ENCODE results near the gene CD82.

CD82 gene

DNA sequence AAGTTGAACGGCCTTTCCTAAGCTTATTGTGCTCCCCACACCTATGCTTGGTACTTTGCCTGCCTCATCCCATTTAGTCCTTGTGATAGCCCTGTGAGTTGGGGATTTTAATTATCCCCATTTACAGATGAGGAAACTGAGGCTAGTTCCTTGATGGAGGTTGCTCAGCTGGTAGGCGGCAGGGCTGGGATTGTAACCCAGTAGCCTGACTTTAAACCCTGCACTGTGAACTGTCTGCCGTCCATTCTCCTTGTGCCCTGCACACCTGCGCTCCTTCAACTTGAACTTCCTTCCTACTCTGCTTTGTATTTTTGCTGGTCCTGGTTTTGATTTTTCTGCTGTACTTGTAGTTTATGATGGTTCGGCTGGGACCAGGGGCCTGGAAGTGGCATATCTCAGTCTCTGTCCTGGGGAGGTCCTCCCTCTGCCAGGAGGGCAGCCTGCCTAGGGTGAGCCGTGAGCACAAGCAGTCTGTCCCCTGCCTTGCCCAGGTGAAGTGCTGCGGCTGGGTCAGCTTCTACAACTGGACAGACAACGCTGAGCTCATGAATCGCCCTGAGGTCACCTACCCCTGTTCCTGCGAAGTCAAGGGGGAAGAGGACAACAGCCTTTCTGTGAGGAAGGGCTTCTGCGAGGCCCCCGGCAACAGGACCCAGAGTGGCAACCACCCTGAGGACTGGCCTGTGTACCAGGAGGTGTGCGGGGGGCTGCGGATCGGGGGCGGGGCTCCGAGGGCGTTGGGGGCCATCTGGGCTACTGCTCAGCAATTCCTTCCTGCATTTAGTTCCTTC is 52.4 kb downstream of the CD82 start:
- no peak for DNase-seq (ENCODE audit: low read depth in 2 of 2)

DNA sequence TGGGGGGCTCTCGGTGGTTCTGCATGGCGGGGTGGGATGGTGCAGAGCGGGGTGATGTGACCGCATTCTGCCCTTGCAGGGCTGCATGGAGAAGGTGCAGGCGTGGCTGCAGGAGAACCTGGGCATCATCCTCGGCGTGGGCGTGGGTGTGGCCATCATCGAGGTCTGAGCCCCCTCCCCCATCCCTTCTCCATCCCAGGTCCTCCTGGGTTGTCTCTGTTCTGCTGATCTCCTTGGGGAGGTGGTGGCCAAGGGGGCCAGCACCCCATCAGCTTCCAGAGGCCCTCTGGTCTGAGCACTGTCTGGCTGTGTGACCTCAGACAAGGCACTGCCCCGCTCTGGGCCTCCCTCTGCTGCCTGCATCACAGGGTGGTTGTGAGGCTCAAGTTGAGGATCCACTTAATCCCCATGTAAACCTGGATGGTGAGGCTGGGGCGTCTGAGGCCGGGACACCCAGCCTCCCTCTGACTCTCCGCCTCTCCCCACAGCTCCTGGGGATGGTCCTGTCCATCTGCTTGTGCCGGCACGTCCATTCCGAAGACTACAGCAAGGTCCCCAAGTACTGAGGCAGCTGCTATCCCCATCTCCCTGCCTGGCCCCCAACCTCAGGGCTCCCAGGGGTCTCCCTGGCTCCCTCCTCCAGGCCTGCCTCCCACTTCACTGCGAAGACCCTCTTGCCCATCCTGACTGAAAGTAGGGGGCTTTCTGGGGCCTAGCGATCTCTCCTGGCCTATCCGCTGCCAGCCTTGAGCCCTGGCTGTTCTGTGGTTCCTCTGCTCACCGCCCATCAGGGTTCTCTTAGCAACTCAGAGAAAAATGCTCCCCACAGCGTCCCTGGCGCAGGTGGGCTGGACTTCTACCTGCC is 53.3 kb downstream of the CD82 start:
- DNase-seq (ENCODE audit: low read depth in 2 of 2) = no peak

GRCh38 chr11:44620328-44620725 is 54.9 kb downstream of the CD82 start:
- DNase-seq (ENCODE audit: low read depth in 2 of 2) = no peak

DNA sequence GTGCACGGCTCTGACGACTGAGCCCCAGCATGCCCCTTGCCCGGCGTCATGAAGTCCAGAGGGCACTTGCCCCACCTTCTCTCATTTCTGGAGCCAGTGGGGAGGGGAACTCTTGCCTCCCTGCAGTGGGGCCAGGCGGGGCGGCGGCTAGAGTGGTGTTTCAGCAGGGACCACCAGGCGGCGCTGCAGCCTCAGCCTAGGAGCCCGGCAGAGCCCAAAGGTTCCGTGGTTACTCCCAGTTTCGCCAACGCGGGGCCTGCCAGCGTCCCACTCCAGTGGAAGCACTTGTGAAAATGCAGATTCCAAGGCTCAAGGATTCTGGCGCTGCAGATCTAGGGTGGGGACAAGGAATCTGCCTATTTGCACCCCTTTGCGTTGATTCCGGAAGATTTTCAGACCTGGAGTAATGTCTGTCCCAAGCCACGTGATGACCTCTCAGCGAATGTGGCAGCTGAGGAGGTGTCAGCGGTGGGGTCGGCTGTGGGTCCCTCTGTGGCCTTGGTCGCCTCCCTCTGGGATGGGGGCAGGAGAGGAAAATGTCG is 55.7 kb downstream of the CD82 start:
- peak in 1 of 2 donors; percentile 65 for DNase-seq (ENCODE audit: low read depth in 2 of 2)

GRCh38 chr11:44621784-44622183 is 56.3 kb downstream of the CD82 start:
- DNase-seq (ENCODE audit: low read depth in 2 of 2) = no peak

DNA sequence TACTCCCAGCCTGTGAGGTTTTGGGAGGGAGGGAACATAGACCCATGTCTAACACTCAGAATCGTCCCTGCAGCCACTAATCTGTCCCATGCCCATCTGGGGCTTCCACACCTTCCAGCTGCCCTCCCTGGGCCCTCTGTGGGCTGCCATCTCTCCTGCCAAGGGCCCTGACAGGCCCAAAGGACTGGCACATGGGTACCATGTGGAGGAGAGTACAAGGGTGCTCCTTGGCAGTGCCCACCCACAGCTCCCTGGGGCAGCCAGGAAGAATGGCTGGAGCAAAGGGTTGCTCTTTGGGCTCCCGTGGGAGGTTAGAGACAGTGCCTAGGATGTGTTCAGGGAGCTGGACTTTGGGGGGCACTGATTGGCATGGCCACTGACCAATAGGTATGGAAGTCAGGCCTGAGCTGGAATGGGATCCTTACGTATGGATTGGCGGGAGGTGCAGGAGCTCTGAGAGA is 56.8 kb downstream of the CD82 start:
- no peak for DNase-seq (ENCODE audit: low read depth in 2 of 2)

- no peak for DNase-seq (ENCODE audit: low read depth in 2 of 2)
Observed at GRCh38 chr11:44622721-44623258, 57.3 kb downstream of the CD82 start.

DNA sequence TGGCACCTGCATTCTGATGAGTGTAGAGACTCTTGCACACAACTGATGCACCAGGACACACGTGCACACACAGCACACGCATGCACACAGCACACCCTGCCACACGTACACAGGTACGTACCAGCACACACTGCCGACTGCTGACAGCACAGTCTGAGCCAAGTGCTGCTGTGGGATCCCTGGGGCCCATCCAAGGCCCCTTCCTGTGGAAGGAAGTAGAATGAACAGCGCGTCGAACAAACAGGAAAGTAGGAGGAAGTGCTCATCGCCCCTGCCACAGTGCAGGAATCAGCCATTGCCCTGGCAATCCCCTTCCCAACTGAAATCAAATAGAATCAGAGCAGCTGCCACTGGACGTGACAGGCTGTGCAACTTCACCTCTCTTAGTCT is 57.9 kb downstream of the CD82 start:
- no peak for DNase-seq (ENCODE audit: low read depth in 2 of 2)

DNA sequence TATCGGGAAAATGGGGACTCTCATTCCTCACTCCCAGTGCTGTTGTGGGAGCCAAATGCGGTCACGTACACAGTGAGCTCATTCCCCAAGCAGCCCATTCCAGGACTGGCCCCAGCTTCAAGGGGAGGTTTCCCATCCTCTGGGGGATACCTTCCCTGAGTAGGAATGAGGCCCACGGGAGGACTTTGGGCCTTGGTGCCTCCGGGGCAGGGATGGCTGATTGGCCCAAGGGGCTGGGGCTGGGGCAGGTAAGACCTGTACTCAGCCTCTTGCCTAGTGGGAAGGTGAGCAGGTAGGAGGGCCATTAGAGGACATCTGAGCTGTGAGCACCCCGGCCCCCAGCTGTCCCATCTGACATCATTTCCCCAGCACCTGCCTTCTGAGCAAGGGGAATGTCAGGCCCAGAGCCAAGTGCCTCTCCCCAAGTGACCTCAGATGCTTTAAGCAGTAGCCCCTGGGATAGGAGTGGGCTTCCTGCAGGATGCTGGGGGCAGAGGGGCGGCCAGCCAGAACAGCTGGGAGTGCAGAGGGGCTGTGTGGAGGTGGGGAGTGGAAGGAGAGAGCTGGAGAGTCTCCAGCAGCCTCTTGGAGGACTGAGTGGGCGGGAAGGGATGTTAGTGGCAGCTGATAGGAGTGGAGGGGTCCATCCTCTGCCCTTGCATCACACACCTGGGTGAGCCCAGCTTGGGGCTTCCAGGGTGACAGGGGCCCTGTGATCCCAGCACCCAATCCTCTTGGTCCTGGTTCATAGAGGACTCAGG is 58.4 kb downstream of the CD82 start:
- DNase-seq (ENCODE audit: low read depth in 2 of 2) = no peak

DNA sequence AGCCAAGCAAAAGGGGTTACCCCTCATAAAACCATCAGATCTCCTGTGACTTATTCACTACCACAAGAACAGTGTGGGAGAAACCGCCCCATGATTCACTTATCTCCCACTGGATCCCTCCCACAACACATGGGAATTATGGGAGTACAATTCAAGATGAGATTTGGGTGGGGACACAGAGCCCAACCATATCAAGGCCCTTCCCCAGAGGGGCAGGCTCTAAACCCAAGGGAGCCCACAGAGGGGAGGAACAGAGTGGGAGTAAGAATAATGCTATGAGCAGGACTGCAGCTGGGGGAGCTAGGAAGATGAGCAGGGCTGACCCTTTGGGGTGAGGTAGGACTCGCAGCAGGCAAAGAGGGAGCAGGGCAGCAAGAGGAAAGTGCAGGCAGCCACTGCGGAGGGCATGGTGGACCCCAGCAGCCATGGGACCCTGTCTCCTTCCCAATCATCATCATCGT is 59.3 kb downstream of the CD82 start:
- no peak for DNase-seq (ENCODE audit: low read depth in 2 of 2)

DNA sequence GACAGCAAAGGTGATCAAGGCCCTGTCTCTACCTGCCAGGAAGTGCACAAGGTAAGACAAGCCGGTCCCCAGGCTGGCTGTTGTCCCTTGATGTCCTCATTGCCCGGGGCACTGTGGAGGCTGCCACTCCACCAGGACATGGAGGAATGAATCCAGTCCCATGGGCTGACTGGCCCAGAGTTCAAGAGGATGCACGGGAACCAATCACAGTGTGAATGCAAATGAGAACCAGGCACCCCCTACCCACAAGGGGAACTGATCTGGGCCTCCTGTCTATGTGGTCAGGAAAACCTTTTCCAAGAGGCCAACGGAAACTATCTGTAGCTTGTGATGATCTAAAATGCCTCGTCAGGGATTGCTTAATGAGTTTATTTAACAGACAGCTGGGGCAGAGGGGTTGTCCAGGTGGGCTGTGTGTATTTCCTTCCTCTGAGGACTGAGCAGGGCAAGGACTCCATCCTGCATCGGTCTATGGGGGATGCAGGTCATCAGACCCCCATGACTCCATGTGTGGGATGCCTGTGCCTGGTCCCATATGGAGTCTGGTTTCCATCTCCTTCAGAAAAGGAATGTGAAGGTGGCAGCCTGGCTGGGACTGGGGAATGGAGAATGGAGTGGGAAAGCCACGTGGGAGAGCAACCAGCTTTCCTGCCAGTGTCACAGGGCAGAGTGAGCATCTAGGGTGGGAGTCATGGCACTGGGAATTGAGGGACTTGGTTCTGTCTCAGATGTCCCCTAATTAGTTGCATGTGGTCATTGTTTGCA is 60.5 kb downstream of the CD82 start:
- DNase-seq (ENCODE audit: low read depth in 2 of 2) = no peak

GRCh38 chr11:44626645-44627044 is 61.2 kb downstream of the CD82 start:
- no peak for DNase-seq (ENCODE audit: low read depth in 2 of 2)

DNA sequence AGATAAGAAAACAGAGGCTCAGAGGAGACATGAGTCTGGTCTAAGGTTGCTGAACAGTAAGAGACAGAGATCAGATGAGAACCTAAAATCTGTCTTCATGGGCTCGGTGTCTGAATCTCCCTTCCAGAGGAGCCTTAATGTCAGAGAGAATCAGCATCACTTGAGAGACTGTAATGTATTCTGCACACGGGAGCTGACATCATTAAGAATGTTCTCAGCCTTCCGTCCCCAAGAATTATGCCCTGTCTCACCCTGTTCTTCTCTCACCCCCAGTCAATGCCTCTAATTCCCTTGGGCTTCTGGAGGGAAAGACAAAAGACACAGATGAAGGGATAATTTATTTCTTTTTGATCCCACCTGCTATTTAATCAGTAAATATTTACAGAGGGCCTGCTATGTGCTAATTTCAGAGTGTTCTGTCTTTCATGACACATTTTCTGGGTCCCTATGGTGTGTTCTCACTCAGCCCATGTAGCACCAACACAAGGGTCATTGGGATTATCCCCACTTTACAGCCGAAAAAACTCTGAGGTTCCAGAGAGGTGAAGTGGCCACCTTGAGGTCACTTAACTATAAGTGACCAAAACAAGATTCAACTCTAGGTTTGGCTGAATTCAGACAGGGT is 61.8 kb downstream of the CD82 start:
- no peak for DNase-seq (ENCODE audit: low read depth in 2 of 2)

- no peak for DNase-seq (ENCODE audit: low read depth in 2 of 2)
Observed at GRCh38 chr11:44627911-44628729, 62.7 kb downstream of the CD82 start.

DNA sequence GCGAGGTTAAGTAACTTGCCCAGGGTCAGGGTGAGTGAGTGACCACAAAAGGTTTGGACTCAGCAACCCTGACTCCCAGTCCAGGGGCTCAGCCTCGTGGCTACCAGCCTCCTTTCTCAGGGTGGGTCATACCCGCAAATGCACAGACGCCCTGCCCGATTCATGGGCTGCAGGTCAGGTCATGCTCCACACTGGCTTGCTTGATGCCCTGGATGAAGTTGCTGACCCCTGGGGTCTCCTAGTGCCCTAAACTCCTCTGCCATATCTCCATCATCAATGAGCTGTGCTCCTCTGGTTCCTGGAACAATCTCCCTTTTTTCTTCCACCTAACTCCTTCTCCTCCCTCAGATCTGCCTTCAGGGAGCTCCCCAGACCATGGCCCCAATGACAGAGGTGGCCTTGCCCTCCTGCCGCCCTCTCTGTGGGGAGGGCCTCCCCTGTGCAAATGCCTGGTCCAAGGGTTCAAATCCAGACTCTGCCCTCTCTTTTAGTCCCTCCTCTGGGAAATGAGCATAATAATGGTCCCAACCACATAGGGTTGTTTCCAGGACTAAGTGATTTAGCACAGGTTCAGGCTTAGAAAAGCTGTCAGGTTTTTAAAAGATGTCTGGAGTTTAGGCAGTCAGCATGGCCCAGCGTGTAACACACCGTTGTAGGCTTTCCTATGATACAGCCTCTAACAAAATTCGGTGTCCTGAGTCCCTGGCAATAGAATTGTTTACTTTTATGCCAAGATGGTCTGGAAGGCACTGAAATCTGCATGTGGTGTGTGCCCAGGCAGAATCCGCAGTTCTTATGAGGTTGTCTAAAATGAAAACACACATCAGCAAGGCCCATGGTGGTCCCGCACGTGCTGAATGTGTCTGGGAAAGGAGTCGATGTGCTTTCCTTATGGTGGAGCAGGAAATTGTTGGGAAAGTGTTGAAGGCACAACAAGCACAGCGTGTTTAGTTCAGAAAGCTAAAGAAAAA is 63.6 kb downstream of the CD82 start:
- no peak for DNase-seq (ENCODE audit: low read depth in 2 of 2)

DNA sequence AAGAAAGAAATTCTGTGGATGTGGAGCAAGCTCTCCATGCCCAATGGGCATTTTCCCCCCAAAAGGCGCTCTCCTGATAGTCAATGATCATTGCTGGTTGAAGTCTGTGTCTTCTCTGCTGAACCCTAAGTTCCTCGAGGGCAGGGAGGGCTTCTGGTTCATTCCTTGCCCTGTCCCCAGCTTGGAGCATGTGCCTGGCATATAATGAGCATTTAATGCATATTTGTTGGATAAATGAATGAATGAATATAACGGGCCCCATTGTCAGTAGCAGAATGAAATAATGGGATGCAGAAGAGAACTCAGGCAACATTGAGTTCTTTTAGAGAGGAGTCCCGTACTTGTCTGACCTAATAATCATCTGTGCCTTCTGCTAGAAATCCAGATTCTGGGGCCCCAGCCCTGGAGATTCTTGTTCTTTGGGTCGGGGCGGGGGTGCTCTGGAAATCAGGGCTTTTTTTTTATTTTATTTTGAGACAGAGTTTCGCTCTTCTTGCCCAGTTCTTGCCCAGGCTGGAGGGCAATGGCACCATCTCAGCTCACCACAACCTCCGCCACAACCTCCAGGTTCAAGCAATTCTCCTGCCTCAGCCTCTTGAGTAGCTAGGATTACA is 64.4 kb downstream of the CD82 start:
- no peak for DNase-seq (ENCODE audit: low read depth in 2 of 2)

DNA sequence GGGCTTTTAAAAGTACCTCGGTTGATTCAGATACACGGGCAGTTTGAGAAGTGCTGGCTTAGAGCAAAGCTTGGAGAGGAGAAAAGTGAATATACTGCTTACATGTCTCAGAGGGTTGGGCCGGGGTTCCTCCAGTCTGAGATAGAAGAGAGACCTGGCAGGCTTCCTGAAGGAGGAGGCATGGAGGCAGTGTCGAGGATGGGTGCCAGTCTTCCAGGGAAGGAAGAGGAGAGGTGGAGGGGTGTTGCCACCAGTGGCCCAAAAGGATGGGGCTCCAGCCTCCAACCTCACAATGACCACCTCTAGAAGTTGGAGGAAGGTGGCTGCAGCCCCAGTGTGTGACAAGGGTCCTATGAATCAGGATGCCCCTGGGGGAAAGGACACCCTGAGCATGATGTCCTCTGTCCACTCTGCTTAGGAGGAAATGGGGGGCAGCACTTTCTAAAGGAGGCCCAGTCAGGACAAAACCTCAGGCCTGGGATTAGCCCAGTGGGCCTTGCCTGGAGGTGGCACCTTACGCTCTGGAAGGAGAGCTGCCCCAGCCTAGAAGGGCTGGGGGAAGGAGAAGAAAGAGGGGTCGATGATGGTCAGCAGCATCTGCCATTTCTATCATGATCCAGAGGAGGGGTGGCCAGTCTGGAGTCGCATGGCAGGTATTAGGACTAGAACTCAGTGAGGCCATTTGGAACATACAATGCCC is 65.2 kb downstream of the CD82 start:
- DNase-seq (ENCODE audit: low read depth in 2 of 2) = no peak
